ENCODE data around the gene GRIK2.

GRIK2 gene

DNA sequence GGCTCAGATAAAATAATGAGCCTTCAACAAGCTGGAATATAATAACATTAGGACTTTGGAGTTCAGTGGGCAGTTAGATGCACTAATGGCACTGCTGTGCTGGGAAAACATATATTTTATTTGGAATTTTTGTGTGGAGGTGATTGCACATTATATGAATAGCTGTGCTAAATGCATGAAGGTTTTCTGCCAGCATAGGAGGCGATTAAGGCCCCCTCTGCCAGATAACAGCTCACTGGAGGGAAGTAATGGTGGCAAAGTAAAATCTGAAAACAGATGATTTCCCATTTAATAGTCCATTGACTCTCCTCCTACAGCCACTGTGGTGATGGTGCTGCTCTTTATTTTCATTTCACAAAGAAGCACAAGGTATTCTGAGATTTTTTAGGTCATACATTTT is 326.0 kb downstream of the GRIK2 start:
- no peak for DNase-seq (ENCODE audit: low read depth)

DNA sequence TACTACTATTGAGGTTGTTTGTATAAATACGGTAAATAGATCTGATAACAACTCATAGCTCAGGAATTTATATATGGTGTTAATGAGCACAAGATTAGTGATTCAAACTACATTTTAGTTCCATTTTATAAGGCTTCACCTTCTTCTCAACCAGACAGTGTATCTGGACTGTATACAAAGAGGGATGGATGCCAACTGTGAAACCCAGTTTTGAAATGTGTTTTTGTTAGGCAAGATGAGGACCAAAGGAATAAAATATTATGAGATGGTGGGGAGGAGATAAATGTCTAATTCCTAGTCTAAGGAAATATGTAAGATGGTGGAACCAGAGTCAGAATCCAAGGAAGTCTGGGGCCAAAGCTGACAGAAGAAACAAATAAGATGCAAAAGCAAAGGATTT is 329.0 kb downstream of the GRIK2 start:
- no peak for DNase-seq (ENCODE audit: low read depth)

DNA sequence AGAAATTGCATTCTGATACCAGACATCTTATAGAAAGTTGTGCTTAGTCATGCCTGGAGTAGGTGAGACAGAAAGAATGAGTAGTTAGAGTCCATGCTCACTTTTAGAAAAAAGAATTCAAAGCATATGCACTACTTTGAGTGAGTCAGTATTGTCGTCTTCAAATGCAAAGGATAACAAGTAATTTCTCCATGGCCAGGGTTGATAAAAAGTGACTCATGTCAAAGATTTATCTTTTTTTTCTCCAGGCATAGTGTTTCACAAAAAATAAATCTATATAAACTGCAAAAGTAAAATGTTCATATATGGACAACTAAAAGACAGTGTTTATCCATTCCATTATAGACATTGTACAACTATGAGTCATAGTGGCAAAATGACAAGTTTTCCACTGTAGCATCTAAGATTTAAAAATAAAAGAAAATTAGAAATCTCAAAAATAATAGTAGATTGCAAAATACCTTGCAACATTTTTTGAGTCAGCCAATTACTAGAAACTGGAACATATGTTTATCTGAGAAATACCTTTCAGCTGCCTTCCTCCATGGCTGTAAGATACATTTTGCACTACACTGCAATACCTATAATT is 329.6 kb downstream of the GRIK2 start:
- DNase-seq (ENCODE audit: low read depth) = no peak

DNA sequence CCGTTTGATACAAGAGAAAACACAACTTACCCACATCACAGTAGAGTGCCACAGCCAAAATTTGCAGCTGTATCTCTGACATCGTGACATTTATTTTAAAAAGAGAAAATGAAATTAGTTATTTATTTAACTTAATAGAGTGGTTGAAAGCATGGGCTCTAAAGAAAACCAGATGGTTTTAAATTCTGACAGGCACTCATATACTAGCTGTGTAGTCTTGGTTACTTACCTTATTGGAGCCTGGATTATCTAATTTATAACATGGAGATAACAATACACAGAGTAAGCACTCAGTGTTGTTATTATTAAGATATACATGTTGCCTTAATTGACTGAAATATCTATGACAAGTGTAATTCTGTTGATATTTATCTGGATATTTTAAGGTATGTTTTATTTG is 334.9 kb downstream of the GRIK2 start:
- DNase-seq (ENCODE audit: low read depth) = no peak

DNA sequence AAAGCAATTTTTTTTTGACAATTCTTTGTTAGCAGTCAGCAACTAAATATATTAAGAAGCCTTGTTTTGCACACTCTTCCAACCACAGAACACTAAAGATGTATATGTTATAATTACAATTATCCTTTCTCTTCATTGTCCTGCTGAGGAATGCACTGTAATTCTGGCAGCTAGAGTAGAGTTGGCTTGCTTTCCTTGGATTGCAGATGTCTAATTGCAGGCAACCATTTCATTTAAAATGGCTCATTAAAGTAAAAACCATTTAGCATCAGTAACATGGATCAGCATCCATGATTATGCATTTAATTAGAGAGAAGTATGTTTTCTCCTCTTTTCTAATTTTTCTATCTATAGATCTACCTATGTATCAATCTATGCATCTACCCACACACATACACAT is 335.4 kb downstream of the GRIK2 start:
- DNase-seq (ENCODE audit: low read depth) = no peak

DNA sequence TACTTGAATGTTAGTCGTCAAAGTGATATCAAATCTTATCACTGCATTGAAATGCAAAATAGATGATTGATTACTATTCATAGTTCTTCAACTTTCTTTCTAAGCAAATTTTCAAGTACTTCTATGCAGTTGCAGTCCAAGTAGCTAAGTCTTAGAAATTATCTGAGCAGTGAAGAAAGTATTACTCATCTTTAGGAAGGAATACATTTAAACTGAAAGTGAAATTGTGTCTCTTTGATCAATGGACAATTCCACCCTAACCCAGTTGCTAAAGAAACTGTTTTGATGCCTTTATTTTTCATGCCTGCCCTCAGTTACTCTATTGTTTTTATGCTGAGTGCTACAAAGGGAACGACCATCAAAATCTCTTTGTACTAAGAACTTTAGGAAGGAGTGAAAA is 337.4 kb downstream of the GRIK2 start:
- DNase-seq (ENCODE audit: low read depth) = no peak

DNA sequence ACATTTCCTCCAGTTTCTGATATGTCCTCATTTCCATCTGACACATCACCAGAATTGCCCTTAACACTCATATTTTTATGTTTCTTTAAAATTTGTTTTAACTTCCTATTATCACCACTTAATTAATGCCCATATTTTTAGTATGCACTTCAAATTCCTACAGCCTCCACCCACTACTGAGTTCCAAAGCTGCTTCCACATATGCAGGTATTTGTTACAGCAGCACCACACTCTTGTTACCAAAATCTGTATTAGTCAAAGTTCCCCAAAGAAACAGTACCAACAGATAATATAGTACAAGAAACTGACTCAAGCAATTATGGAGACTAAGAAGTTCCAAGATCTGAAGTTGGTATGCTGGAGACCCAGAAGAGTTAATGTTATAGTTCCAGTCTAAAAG is 340.4 kb downstream of the GRIK2 start:
- DNase-seq (ENCODE audit: low read depth) = no peak

DNA sequence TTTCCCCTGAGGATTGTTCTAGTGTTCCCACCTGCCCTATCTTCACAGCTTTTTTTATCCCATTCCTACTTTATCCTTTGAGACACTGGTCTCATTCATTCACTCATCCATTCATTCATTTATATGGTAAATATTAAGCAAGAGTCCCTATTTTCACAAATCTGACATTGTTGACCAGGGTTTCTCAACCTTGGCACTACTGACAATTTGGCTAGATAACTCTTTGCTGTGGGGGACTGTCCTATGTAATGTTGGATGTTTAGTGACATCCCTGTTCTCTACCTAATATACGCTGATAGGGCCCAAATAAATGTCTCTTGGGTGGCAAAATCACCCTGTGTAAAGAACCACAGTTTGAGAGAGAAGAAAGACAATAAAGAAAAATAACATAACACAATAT is 345.0 kb downstream of the GRIK2 start:
- DNase-seq (ENCODE audit: low read depth) = no peak

DNA sequence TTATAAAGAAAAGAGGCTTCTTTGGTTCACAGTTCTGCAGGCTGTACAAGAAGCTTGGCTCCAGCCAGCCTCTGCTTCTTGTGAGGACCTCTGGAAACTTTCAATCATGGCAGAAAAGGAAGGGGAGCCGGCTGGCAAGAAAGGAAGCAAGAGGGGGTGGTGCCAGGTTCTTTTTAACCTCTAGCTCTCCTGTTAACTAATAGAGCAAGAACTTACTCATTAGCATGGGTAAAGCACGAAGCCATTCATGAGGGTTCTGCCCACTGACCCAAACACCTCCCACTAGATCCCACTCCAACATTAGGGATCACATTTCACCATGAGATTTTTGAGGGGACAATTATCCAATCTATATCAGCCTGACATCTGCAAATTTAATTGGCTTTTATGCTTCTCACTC is 347.1 kb downstream of the GRIK2 start:
- no peak for DNase-seq (ENCODE audit: low read depth)

DNA sequence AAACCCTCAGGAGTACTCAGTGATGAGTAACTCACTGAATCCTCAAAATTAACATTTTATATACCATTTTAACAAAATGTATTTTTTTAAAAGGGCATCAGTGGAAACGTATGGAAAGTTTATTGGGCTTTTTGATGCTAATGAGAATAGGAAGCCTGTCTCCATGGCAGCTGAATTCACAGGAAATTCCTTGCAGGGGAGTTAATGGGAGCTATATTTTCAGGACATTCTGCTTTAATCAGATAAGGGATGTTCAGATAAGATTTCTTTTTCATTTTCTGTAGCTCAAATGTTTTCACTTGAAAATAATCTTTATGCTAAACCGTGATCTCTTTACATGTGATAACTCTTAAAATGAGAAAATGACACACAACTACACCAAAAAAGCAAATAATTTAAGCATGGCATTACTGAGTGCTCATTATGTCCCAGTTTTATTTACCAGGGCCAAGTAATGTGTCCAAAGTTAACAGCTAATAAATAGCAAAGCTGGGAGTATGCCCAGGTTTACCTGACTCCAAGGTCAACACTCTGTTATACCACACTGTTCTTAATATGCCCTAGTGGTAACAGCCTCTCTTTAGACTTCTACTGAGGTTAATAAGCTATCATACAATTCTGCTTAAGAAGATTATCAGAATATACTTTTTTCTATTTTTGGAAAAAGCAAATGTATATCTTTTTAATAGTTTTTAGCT is 348.1 kb downstream of the GRIK2 start:
- DNase-seq (ENCODE audit: low read depth) = no peak

DNA sequence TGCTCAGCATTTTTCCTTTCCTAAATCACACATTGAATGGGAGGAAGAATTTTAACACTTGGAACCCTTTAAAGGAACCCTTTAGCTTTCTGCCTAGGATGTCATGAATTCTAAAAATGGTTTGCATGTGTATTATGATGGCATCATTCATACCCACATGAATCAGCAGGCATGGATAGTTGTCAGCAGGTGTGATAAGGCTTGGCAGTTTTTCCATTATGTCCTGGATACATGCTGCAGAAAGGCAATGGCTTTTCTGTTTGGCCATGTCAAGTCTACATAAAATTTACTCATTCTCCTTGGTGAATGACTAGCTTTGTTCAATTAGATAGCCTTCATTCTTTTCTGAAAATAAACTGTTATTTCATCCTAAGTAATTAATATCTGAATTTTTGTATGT is 353.7 kb downstream of the GRIK2 start:
- DNase-seq (ENCODE audit: low read depth) = no peak

DNA sequence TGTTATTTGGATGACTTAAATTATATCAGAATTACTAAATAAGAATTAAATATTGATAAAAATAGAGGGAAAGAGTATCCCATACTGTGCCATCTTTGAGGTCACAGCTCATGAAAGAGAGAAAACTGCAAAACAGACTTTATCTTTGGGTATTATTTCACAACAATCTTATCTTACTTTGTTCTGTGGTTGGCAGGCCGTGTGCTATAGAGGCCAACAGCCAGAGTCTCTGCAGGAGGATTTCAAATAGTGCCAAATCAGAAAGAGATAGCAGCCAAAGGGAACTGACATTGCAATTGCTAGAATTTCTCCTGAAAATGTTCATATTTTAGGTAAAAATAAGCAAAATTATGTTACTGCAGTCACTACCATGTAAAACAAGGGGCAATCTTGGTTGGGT is 354.2 kb downstream of the GRIK2 start:
- no peak for DNase-seq (ENCODE audit: low read depth)

DNA sequence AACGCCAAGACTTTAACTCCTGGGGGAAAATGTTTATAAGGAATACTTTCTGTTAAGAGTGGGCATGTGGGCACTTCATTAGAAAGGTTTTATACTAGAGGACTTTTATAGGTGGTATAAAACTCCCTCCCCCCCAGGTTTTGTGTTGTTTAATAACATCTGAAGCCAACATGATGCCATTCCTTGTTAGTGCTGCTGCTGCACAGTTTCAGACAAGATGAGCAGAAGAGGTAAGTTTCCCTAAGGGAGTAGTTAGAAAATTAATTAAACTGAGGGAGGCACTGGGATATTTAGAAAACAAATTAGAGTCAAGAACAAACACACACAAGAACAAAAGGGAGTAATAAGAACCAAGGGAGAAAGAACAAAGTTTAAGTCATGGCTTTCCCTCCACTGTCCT is 362.4 kb downstream of the GRIK2 start:
- no peak for DNase-seq (ENCODE audit: low read depth)

DNA sequence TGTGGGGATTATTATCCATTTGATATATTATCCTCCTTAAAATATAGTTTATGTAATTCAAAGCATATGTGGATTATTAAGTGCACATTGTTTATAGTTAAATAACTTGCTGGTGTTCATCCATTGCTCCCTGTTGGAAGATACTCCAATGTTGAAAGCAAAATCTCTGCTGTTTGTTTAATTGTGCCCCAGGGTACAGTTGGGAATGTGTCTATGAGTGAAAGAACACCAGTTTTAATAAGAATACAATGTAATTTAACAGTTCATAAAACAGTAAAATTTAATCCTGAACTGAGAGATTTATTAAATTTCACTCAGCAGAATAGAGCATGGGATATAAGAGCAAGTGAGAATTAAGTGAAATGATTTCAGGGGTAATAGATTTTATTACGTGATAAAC is 364.9 kb downstream of the GRIK2 start:
- DNase-seq (ENCODE audit: low read depth) = no peak

DNA sequence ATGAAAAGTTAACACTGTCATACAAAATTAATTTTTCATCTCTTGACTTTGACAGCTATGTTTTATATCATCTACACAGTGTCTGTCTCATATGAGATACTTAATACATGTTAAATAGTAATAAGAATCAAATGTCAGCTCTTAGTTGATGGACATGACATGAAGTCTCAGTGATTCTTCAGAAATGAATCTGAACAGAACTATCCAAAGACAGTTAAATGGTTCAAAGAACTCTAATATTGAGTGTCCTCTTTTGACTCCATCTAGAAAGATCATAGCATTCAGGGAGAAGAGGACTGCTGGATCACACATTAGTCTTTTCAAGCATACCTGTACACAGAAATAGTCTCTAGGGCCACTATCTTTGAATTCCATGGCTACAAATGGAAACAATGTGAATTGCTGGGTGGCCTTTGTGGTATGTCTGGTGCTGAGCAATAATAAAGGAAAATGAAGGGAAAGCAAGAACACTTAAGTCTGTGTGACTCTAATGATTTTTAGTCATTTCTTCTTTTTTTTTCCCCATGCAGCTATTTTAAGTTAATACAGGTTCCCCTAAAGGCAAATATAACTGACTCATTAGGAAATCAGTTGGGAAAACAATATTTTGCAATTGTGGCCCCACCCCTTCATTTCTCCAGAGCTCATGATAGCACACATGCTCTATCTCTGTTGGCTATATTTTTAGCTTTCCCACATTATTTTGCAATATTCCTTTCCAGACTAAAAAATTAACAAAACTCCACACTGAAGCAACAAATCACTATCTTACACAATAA is 367.5 kb downstream of the GRIK2 start:
- no peak for DNase-seq (ENCODE audit: low read depth)

DNA sequence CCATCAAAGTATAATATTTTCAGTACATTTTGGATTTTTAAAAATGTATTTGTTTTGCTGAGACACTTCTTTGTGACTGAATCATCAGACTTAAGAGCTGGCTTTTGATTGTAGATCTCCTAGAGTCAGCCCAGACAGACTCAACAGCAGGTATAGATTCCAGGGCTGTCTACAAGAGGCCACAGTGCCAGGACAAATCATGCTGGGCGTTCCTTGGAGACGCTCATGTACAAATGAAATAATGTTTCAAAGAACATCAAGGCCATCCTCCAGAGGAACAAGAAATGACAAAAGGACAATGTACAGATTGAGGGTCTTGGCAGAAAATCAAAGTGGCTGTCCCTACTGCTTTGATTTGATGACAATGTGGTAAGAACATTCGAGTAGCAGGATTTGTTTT is 369.3 kb downstream of the GRIK2 start:
- DNase-seq (ENCODE audit: low read depth) = no peak

DNA sequence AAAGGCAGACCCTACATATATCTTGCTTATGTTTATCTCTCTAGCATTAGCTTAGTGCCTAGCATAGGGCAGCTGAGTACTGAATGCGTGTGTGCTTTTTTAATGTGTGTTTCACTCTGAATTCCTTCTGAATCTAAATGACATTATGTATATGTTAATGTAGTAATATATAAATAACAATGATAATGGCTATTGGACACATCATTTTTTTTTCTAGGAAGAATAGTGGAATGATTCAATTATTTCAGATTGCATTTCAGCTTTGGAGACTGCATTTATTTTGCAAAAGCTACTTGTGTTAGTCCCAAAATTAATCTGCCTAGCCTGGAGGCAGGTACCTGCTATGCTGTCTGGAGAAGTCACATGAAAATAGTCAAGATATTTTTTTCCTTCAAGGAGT is 371.8 kb downstream of the GRIK2 start:
- no peak for DNase-seq (ENCODE audit: low read depth)

DNA sequence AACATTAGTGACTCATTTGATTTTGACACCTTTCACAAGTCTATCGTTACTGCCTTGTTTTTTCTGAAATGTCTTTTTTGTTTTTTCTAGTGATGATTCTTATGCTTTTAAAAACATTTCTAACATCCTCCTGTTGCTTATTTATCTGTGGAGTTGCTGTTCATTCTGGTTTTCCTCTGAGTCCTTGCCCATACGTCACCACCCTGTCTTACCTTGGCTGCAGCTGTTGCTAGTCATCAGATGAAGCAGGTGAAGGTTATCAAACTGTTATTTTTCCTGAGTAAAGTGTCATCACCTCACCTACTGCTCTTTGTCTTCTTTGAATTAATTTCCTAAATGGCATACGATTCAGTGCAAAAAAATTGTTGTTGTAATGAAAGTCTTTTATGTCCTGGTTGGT is 376.6 kb downstream of the GRIK2 start:
- DNase-seq (ENCODE audit: low read depth) = no peak

DNA sequence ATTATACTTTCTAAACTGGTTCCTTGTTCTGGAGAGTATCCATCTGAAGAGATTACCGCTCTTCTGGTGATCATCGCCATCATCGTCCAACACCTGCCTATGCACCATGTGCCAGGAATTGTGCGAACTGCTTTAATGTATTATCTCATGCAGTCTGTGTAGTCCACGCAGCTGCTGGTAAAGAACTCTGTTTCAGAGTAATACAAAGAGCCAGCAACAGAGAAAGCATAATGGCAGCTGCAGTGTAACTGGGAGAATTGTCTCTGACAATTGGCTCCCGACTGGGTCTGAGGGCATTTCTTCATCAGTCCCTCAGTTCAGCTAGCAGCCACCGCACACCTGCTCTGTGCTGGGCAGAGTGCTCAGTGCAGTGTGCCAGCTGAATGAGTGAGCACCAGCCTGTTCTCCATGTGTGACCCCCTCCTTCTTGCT is 383.4 kb downstream of the GRIK2 start:
- no peak for DNase-seq (ENCODE audit: low read depth)

DNA sequence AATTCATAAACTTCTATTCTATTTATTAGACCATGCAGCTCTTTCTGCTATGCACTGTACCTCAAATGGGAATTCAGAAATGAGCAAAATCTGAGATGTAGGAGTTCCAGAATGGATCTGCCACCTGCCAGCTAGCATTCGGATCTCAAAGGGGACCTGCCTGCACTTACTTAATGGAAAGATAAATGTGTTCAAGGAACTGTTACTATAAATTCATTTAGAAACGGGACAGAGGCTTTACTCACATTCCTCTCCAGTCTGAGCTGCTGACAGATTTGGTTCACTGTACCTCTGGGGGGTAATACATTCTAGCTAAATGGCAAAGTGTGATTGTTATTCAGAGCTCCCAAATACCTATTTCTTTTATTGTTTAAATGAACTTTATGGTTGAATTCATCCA is 384.1 kb downstream of the GRIK2 start:
- DNase-seq (ENCODE audit: low read depth) = no peak

DNA sequence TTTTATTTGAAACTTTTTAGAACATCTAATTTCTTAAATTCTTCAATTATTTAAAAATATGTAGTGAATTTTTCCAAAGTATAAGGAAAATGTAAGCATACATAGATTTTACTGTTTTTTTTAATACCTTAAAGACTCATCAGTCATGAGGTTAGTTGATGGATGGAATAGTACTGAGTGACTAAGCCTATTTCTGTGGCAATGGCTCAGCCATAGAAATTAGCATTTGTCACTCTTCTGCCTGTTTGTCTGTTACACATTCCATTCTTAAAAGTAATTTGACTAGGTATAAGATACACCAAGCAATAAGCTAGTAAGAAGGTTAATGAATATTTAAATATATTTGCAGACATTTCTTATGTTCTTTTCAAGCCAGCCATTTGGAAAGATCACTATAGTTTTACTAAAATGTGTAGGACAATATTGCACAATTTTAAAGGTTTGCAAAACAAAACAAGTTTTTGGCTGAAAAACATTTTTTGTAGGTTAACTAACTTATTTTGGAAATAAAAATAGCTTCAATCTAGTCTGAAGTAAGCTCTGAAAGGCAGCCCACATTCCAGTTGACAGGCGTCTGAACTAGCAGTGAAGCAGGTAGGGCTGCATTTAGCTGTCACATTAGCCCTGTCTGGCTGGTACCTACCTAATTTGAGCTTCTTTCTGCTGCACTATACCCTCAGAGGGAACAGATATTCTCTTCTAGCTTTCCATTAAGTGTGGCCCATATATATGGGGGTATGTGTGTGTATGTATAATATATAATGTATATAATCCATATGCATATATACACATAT is 385.7 kb downstream of the GRIK2 start:
- DNase-seq (ENCODE audit: low read depth) = no peak

DNA sequence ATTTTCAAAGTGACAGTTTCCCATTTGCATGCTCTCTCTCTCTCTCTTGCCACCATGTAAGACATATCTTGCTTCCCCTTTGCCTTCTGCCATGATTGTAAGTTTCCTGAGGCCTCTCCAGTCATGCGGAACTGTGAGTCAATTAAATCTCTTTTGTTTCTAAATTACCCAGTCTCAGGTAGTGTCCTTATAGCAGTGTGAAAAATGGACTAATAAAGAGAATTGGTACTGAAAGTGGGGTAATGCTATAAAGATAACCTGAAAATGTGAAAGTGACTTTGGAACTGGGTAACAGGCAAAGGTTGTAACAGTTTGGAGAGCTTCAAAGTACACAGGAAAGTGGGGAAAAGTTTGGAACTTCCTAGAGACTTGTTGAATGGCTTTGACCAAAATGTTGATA is 389.8 kb downstream of the GRIK2 start:
- no peak for DNase-seq (ENCODE audit: low read depth)

DNA sequence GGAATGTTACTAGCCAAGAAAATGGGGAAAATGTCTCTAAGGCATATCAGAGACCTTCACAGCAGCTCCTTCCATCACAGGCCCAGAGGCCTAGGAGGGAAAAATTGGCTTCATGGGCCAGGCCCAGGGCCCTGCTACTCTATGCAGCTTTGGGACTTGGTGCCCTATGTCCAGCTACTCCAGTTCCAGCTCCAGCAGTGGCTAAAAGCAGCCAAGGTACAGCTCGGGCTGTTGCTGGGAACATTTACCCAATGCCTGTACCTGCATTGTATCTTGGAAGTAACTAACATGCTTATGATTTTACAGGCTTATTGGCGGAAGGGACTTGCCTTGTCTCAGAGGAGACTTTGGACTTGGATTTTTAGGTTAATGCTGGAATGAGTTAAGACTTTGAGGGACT is 390.6 kb downstream of the GRIK2 start:
- DNase-seq (ENCODE audit: low read depth) = no peak

Measured in stimulated activated CD8-positive, alpha-beta memory T cell treated with anti-CD3 and anti-CD28 coated beads, Interleukin-12 subunit alpha, Interleukin-12 subunit beta, amount 100 ng/mL, for 1 hour (primary cell).